GM18517 (cell line): ENCODE measurements around the gene ADGRB2.
A peak's percentile ranks its signal among the peaks of the same experiment; 100 is the strongest.

Experiments used
- ATAC-seq: cut with Tn5 transposase; IDR thresholded peaks from one replicate; pipeline ENCODE4 v1.9.1; 2021; ENCODE audit warnings: mild to moderate bottlenecking, moderate library complexity; ENCODE audit not compliant: unreplicated experiment

Gene ADGRB2

DNA sequence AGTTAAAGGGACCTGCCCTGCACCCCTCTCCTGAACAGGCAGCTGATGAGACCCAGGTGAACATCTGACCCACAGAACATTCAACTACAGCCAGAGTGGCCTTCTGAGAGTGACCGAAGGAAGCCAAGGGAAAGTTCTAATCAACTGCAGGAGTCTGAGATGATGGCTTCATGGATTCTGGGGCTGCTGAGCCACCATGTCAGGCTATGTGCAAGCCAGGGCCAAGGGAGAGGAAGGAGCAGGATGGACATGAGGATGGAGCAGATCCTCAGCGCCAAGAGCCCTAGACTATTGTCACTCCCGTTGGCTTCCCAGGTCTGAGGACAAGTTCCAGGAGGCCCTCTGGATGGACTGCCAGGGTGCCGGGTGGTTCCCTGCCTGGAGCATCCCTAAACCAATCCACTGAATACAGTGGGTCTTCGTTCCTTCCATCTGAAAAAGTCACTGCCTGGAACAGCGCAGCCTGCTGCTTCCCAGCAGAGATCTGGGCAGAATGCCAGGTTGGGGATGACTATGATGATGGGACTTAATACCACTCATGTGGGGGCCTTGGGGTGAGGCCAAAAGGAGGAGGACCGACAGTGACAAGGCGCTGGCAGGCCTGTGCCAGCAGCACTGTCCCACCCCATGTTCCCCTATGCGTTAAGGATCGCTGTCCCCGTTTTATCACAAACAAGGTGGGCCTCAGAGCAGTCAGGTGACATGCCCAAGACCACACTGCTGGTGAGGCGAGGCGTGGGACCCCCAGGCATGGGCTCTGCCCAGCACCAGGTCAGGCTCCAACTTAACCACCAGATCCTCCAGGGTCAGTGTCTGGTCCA is 31.9 kb upstream of the ADGRB2 start:
- ATAC-seq = no peak

DNA sequence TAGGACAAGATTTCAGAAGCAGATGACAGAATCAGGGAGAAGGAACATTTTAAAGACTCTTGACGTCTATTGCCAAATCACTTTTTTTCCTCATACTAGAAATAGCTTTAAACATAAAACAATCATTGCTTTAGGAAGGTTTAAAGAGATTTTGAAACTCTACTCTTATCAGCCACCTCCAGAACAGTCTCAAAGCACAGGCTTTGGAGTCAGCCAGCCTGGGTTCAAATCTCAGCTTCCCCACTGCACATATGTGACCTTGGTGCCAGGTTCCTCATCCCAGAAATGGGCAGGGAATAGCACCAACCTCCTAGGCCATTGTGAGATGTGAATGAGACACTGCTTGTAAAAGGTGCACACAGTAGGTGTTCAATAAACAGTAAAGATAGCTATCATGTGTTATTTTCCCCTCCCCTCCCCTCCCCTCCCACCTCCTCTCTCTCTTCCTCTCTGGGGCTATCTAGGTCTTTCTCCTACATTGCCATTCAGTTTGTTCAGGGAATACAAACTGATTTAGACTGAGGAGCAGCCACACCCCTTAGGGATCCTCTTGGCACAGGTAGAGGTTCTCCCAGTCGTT is 31.0 kb upstream of the ADGRB2 start:
- no peak for ATAC-seq

DNA sequence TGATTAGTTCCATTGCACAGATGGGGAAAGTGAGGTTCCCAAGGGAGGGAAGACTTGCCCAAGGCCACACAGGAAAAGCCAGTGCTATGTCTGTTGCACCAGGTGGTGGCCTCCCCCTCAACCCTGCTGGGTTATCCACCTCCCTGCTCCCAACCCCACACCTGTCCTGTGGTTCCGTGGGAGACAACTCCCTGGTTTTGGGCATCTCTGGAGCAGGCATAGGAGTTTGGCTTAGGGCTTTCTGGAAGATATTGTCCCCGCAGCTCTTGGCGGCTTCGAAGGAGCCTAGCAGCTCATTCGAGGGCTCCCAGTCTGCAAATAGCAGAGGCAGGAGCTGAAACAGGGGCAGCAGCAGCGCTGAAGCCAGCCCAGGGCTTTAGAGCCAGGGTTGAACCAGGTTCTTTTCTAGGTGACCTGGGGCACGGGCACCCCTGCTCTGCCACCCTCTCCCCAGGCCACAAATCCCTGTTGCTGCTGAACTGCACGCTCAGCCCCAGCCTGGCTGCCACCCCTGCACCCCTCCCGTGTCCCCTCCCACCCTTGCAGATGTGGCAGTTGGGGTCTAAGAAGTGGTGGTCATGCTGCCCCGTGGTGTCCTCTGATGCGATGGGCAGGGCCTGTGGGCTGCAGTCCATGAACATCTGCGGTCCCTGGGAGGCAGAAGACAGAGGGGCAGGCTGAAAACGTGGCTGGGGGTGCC is 29.6 kb upstream of the ADGRB2 start:
- ATAC-seq = no peak

DNA sequence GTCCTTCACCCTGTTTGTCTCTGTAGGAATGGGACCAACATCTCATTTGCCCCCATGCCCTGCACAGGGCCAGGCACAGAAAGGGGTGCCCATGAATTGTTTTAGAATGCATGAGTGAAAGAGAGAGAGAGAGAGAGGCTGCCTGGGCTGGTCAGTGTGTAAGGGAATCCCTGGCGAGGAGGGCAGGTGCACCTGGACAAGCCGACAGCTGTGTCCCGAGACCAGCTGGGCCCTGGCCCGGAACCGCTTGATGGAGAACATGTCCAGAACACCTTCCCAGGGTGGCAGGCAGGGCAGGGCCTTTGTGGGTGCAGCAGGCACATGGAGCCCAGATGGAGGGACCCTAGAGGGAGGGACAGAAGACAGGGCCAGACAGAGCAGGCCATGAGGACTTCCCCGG is 28.9 kb upstream of the ADGRB2 start:
- no peak for ATAC-seq

DNA sequence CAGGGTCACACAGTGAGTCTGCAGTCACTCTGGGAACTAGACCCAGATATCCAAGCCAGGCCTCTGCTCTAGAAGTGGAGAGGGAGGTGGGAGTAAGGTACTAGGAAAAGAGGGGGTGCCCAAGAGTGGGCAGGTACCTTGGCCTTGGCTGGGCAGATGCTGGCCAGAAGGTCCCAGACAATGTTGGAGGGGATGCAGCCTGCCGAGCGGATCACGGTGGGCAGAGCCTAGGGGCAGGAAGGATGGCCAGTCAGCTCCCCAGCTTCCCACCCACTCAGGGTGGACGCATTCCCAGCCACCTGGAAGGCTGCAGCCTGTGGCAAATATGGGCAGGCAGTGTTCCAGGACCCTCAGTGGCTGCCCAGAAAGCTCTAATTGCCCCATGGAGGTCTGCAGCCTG is 28.4 kb upstream of the ADGRB2 start:
- no peak for ATAC-seq

DNA sequence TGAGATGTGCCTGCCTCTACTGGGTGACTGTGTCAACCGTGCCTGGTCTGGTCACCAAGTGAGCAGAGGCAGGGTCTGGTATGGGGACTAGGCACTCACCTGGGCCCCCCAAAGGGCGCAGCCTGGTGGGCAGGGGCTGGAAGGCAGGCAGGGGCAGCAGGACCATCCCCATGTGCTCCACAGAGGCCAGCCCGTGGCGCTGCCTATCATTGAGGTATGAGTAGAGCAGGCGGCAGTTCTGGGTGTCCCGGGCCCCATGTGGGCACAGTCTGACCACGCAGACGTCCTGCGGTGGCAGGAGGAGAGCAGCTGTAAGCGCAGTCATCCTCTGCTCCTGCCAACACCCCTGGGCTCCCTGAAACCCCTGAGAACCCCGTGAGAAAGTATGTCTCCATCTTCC is 28.0 kb upstream of the ADGRB2 start:
- no peak for ATAC-seq

DNA sequence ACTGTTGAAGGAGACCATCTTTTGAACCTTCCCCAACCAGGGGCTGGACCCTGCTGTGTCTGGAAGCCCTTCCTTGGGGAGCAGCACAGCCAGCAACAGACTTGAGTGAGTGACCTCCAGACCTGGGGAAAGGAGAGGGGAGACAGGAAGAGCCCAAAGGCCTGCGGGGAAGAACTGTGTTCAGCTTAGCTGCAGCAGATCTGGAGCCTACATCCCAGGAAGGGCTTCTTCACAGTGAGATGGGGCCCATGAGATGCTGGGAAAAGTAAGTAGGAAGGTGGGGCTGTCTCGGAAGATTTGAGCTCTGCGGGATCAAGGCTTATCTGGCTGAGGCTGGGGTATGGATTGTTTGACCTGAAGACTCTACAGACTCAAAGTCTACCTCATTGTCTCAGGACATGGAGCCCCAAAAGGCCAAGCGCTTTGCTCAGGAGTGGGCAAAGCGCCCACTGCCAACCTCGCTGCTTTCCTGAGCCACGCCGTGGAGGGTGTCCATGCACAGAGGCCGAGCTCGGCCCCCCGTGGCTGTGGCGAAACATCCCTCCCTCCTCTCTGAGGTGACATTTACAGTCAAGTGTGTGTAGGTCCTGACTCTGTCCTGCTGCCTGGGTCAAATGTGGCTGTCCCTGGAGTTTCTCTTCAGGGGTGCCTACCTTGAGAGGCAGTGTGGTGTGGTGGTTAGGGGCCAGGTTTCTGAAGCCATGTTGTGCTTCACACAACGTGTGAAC is 27.2 kb upstream of the ADGRB2 start:
- no peak for ATAC-seq

DNA sequence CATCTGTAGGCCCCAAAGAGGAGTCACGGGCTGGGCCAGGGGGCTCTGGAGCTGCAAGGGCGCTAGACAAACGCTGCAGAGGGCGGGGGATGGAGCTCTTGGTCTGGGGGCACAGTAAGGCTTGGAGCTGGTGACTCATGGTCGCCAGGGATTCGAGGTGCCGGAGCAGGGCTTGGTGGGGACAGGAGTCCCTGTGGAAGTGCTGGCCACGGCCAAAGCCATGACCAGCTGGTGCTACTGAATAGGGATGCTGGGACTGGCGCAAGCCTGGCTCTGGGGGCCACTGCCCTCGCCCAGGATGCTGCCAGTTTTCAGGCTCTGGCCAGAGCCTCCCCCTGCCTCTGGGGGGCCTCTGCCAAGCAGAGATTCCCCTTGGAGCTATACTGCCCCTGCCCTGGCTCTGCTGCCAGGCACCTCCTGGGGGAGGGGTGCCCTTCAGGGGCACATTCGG is 26.5 kb upstream of the ADGRB2 start:
- ATAC-seq = no peak

DNA sequence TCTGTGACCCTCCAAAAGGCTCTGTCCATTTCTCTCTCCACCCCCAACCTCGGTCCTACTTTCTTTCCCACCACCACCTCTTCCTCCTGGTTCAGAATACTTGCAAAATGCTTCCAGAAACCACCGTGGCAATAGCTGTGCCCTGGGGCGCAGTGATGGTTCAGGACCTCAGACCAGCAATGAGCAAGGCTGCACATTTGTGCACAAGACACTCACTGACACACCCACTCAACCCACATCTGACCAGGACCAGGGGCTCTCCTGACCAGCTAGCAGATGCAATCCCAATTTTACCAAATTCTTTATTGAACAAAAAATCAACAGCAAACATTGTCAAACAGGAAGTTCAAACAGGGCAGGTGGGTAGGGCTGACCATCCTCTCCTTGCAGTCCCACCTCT is 26.0 kb upstream of the ADGRB2 start:
- no peak for ATAC-seq

DNA sequence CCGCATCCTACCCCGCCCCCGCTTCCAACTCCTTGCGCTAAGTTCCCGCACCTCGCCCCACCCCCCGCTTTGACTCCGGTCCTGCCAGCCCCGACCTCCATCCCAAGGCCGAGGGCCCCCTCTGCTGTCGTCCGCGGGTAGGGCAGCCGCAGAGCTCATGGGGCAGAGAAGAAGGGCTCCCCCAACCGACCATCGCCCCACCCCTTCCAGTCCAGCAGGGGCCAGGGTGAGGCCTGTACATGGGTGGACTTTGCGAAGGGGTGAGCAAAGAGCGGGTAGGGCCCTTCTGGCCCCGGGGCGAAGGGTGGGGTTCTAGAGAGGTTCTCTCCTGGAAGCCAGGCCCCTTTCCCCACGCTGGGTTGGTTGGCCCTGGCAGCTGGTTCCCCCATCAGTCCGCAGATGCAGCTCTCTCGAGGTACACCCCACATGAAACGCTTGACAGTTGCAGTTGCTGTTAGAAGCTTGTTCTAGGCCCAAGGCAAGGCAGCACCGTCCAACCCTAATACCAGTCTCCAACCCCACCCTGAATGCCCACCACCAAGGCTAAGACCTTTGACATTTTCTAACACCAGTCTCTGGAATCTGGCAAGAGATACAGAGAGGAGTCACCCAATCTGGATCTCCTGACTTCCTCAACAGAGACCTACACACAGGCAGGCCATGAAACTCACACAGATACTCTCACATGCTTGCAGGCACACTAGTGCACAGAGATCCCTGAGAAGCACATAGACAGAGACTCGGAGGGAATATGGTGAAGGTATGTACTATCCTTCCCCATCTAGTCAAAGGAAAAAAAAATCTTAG is 25.3 kb upstream of the ADGRB2 start:
- ATAC-seq = no peak

DNA sequence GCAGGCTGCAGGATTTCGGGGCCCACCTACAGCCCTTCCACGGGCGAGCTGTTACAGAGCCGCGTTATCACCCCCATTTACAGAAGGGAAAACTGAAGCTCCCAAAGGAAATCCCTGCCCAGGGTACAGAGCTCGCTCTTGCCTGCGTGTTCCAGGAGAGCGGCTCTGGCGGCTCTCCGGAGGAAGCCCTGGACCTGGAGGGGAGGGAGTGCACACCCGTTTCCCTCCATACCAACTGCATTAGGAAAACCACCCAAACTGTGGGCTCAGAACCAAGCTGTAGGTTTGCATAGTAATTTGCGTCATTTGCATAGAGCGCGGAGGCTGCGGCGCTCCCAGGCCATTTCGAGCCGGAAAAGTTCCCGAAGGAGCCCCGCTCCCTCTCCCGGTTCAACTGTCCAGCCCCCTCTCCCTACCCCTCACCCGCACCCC is 24.7 kb upstream of the ADGRB2 start:
- ATAC-seq = no peak

DNA sequence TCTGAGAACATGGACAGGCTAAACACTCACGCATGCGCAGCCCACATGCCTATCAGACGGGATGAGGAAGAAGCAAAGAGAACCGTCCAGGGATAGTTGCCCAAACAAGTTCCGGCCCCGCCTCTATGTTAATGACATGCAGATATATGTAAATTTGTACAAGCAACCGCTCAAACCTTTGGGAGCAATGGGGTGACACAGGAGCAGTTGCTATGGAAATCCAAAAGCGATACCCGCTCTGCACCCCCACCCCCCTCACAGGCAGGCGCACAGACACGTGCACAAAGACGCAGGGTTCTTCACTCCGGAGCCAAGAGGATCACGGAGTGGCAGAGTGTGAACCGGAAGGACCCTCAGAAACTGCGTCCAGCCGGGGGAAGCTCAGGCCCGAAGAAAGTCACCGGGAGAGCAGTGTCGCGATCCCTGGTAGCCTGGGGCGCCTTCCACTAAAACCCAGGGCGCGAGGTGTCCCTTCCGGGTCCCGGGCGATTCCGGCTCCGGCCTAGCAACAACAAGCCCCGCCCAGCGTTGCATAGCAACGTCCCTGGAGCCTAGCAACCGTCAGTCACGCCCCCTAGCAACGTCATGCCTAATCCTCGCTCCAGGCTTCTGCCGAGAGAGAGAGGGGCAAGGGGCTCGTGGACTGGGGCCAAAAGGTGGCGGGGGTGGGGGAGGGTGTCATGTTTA is 24.1 kb upstream of the ADGRB2 start:
- peak; percentile 59 for ATAC-seq

DNA sequence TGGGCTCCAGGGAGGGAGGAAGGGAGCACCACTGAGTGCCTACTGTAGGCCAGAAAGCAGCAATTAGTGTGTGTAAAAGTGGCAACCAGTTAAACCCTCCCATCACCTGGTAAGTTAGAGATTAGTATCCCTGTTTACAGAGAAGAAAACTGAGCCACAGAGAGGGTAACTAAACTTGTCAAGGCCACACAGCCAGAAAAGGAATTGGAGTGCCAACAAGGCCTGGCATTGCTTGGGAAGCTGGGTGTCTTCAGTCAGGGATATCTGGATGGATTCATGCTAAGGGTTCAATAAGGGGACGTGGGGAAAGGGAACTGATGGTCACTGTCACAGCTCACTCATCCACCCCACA is 23.6 kb upstream of the ADGRB2 start:
- ATAC-seq = no peak

DNA sequence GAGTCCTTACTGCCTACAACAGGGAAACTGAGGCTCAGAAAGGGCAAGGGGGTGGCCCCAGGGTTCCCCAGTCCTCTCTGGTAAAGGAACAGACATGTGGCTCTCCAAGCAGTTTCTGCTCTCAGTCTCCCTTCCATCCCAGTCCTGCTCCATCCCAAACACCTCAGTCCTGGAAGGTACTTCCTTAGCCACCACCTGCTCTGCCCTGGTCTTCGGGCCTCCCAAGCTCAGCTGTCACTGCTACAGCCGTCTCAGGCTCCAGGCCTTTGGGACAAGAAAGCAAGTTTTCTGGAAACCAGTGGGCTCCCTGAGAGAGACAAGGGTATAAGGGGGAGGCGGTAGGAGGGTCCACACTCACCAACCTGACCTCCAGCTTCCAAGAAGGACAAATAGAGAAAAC is 23.1 kb upstream of the ADGRB2 start:
- no peak for ATAC-seq

DNA sequence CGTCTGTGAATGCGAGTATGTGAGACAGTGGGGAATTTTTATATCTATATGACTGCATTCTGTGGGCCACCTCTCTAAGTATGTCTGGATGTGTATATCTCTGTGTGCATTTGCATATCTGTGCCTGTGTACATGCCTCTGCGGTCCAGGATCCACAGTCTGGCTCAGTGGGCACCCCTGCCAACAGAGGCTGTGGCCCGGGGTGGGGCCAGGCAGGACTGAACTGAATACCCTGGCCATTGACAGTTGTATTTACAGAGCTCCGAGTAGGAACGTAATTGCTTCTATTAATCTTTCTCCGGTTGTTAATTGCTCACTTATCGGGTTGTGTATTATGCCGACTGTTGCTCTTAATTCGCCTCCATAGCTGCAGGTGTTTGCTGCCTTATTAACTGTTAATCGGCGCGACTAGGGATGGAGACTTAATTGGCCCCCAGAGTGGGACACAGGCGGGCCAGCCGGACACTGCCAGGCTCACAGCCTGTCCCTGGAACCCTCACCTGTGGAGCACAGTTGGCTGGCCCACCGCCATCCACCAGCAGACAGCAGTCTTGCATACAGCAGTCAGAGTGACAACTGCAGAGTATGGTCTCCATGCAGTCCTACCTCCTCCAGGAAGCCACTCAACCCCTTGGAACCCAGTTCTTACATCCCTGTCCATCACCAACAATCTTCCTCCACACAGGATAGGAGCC is 22.4 kb upstream of the ADGRB2 start:
- no peak for ATAC-seq

DNA sequence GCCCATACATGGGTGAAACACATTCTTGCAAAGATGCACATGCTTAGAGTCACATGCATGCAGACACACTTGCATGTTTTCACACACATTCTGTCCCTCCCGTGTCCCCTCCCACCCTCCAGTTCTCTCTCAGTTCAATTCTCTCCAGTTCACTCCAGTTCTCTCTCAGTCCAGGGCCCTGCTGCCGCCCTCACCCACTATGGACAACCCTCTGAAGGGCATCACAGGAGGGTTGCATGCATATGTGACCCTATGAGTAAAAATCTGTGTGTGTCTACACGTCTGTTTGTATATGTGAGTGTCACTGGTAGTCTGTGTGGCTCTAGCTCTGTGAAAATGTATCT is 21.8 kb upstream of the ADGRB2 start:
- no peak for ATAC-seq

DNA sequence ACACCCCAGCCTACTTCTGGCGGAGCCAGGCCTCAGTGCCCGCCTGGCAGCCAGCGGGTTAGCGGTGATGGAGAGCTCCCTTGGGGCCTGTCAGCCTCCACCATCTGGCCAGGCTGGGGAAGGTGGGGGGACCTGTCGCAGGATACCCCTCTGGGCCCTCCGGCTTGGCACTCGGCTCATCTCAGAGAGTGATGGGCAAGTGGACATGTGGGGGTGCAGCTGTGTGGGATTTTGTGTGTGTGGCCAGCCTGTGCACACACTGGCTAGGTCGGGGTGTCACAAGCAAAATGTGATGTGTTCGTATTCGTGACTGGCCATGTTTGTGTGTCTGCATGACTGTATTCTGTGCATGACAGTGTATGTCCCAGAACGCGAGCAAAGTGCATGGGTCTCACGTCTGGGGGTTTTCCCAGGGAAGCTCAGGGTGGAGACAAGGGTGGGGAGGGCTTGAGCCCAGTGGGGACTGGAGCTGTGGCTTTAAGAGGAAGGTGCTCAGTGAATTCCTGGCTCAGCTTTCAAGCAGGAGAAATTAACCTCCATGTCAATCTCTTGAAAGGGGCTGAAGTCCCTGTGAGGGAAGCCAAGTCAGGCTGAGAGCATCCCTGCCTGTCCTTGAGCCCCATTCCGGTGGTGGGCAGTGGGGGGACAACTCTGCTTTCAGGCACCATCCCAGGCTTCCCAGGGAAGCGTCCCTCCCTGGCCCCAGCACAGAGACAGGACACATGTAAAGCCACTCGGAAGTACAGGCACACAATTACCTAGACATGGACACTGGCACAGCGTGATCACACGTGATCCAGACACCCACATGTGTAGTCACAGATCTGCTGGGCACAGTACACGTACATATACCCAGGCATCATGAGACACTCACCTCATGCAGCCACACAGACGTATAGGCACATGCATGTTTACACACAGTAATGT is 21.1 kb upstream of the ADGRB2 start:
- no peak for ATAC-seq

DNA sequence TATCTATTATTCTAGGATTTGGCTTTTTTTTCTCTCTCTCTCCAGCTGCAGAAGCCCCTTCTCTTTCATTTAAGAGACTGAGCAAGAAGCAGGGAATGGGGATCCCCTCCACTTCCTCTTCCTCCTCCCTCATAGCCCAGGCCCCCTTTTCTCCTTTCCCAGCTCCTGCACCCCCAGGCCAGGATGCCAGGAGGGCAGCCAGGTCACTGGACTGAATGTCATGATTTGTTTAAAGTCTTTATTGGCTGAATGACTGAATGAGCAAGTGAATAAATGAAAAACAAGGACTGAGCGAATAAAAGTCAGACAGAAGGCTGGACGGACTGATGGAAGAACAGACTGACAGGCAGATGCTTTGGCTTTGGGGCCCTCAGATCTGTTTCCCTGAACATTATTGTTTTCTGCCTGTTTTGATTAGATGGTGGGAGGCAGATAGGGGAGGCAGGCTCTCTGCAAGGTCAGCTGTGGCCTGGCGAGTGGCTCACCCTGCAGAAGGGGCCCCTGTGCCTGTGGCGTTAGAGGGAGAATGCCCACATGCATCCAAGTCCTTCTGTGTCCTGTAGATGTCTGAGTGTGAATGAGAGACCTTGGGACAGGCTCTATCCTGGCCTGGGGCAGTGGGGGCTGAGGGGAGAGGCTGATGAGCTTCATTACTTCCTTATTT is 20.3 kb upstream of the ADGRB2 start:
- ATAC-seq = no peak
